Liver (tissue), 3 donors: ENCODE measurements around the gene PPP6R2.

ENCODE experiments used
- ATF3 ChIP-seq: IDR thresholded peaks from 2 replicates; pipeline ENCODE4 v1.6.1; 2016; ENCODE audit warnings: antibody characterized with exemption
- CTCF ChIP-seq: fragments of 150-350 bp; IDR thresholded peaks from 2 replicates; pipeline ENCODE4 v1.5.1; 2017; ENCODE audit warnings: improper control_type of control experiment, low read depth, low read length; ENCODE audit not compliant: missing input control
- EGR1 ChIP-seq, 2 donors: IDR thresholded peaks; 2 replicates each; pipeline ENCODE4 v1.6.1; 2016 to 2018; ENCODE audit warnings: antibody characterized with exemption in 2 of 2, low read depth in 2 of 2
- GABPA ChIP-seq, 2 donors: IDR thresholded peaks in 1 of 2; conservative IDR thresholded peaks in 1 of 2; 2 replicates each; pipeline ENCODE4 v1.6.1; 2016; ENCODE audit warnings: antibody characterized with exemption in 2 of 2, mild to moderate bottlenecking in 1 of 2, moderate library complexity in 1 of 2
- JUND ChIP-seq, 2 donors: IDR thresholded peaks; 2 replicates each; pipeline ENCODE4 v1.6.1; 2016; ENCODE audit warnings: antibody characterized with exemption in 2 of 2
- MAX ChIP-seq: IDR thresholded peaks from 2 replicates; pipeline ENCODE4 v1.6.1; 2016; ENCODE audit warnings: antibody characterized with exemption
- RAD21 ChIP-seq, 2 donors: IDR thresholded peaks; 2 replicates each; pipeline ENCODE4 v1.6.1; 2016; ENCODE audit warnings: antibody characterized with exemption in 2 of 2, mild to moderate bottlenecking in 2 of 2
- REST ChIP-seq: IDR thresholded peaks from 2 replicates; pipeline ENCODE4 v1.6.1; 2016; ENCODE audit warnings: antibody characterized with exemption, mild to moderate bottlenecking
- RXRA ChIP-seq, 2 donors: IDR thresholded peaks; 2 replicates each; pipeline ENCODE4 v1.6.1; 2017 to 2018; ENCODE audit warnings: antibody characterized with exemption in 2 of 2, mild to moderate bottlenecking in 1 of 2
- TAF1 ChIP-seq: conservative IDR thresholded peaks from 2 replicates; pipeline ENCODE4 v1.6.1; 2016; ENCODE audit warnings: antibody characterized with exemption, mild to moderate bottlenecking
- YY1 ChIP-seq: IDR thresholded peaks from 2 replicates; pipeline ENCODE4 v1.6.1; 2016; ENCODE audit warnings: antibody characterized with exemption, mild to moderate bottlenecking
- ZBTB33 ChIP-seq: IDR thresholded peaks from 2 replicates; pipeline ENCODE4 v1.6.1; 2016; ENCODE audit warnings: antibody characterized with exemption
- donor health status: healthy.
- donor health status: healthy.

GRCh38 chr22:50464451-50464850 lies 121.3 kb downstream of the PPP6R2 start:
- TF ChIP-seq CTCF (no peak), EGR1 (IDR thresholded peaks at IDR 0.05; ENCODE audit: low read depth in 2 of 2) (no peak), RXRA (IDR thresholded peaks at IDR 0.05) (no peak), YY1 (no peak), ZBTB33 (no peak), JUND (IDR thresholded peaks at IDR 0.05) (no peak), RAD21 (IDR thresholded peaks at IDR 0.05) (no peak), MAX (no peak), REST (no peak), GABPA (IDR thresholded peaks at IDR 0.05 in 1 of 2, conservative IDR thresholded peaks at IDR 0.05 in 1 of 2) (no peak), TAF1 (no peak), ATF3 (no peak)
